Stimulated activated CD8-positive, alpha-beta memory T cell treated with anti-CD3 and anti-CD28 coated beads, Interleukin-7, amount 100 ng/mL, for 4 hours (primary cell): ENCODE data around the gene SLC25A36.
"Not testable (repeated sequence)": the region's sequence is repeated elsewhere in the genome, so short reads cannot be mapped to it uniquely, and the experiment has no call there.

Experiments
- DNase-seq, 2 donors: peaks; one replicate each; pipeline ENCODE4 v3.0.0-alpha.2; 2020; ENCODE audit warnings: low read depth in 2 of 2

The SLC25A36 gene

GRCh38 chr3:140994861-140995260 is 53.2 kb downstream of the SLC25A36 start:
- DNase-seq = not testable (repeated sequence)

DNA sequence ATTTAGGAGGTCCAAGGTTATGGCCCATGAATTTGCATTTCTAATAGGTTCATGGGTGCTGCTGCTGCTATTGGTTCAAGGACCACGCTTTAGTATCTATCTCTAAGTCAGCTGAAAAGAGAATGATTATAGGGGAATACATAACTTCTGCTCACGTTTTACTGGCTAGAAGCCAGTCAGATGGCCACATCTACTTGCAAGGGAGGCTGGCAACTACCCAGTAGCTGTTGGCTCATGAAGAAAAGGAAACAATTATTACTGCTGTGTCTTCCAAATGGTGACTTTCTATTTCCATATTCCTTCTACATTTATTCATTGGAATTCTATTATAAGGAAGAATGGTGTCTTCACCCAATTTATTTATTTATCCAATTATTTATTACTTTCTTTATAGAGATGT is 54.2 kb downstream of the SLC25A36 start:
- DNase-seq = no peak

GRCh38 chr3:141000027-141000663 is 58.5 kb downstream of the SLC25A36 start:
- DNase-seq = no peak

DNA sequence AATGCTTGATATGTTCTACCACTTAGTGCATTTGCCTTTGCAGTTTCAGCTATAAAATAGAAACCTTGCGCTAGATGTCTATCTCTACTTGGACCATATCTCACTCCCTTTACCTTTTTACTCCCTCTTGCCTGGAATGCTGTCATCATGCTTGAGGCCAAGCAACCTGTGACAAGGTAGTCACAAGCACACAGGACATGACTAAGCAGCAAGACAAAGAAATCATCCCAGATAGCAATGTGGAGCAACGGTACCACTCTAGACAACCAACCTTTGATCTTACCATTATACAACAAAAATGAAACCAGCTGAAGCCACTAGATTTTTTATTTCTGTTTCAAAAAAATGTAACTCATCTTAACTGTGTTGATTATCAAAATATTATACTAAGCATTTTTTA is 59.0 kb downstream of the SLC25A36 start:
- DNase-seq = no peak

DNA sequence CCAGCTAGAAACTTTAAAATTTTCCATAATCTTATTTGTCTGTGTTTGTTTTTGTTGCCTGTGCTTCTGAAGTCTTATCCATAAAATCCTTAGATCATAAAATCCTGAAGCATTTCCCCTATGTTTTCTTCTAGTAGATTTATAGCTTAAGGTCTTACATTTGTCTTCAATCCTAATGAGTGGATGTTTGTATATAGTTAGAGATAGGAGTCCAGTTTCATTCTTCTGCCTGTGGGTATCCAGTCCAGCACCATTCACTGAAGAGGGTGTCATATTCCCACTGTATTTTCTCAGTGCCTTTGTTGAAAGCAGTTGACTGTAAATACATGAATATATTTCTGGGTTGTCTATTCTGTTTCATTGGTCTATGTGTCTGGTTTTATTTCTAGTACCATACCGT is 64.7 kb downstream of the SLC25A36 start:
- no peak for DNase-seq

DNA sequence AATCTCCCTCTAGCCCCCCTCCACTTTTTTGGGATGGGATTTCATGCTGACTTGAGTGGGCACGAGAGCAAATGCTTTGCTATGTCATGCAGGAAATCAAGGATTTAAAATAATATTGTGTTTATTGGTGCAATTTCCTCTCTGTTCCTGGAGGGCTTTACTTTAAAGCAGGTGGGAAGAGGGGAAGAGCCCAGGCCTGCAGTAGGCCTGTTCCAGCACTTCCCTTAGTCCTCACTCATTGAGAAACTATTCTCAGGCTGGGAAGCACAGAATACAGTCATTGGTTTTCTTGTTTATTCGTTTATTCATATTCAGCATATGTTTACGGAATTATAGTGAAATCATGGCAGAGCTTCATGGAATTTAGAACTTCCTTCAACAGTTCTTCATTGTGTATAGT is 67.9 kb downstream of the SLC25A36 start:
- no peak for DNase-seq

DNA sequence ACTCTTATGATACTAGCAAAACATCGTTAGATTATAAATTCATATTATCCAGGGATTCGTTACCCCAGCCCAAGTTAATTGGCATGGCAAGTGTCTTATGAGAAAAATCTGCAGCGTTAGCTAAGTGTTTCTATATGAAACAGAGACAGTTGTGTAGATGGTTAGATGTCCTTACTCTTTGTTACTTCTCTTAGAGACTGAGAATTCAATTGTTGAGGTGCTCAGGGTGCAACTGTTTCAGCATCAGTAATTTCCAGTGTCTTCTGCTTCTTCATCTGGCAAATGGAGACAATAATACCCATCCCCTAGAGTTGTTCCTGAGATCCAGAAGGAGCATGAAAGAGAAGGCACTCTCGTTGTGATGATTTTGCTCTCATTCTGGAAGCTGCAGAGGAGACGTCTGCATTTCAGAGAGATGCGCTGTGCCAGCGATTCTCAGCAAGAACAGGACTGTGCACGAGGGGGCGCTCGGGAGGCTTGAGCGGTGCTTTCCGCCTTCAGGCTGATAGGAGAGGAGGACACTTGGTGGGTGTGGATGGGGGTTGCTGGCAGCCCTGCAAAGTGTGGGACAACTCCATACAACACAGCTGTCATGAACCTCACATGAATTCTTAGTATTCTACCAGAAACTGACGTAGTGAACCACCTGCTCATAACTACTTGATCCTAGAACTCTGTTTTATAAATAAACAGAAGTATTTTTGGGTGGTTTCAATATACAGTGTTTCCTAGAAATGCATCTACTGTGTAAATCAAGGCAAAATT is 69.8 kb downstream of the SLC25A36 start:
- peak; percentile 33 to 44 for DNase-seq

GRCh38 chr3:141011997-141012262 is 70.3 kb downstream of the SLC25A36 start:
- DNase-seq = no peak

DNA sequence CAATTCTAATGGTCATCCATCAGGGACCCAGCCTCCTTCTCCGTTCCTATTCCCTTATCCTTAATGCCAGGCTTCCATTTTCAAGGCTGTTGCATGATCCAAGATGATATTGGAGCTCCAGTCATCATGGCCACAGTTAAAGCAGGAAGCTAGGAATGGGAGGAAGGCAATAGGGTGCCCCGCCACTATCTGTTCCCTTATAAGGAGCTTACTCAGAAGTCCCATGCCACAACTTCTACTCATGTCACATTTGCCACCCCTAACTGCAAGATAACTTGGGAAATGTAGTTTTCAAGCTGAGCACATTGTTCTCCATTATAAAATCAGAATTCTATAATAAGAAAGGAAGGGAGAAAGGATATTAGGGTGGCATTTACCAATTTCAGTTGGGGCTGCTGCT is 70.9 kb downstream of the SLC25A36 start:
- no peak for DNase-seq

DNA sequence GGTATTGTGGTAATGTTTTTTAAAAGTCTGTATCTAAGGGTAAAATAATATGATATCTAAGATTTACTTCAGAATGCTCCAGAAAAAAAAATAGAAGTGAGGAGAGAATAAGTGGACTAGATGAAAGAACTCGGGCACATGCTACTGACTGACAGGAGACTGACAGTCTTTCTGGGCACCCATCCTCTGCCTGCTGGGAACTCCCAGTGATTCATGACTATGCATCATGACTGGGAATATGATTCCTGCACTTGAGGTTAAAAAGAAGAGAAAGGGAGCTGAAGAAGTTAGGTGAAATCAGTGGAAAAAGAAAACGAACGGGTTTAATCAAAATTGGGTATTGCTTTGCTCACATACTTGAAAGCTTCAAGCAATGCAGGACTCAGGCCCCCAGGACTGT is 73.8 kb downstream of the SLC25A36 start:
- DNase-seq = no peak

DNA sequence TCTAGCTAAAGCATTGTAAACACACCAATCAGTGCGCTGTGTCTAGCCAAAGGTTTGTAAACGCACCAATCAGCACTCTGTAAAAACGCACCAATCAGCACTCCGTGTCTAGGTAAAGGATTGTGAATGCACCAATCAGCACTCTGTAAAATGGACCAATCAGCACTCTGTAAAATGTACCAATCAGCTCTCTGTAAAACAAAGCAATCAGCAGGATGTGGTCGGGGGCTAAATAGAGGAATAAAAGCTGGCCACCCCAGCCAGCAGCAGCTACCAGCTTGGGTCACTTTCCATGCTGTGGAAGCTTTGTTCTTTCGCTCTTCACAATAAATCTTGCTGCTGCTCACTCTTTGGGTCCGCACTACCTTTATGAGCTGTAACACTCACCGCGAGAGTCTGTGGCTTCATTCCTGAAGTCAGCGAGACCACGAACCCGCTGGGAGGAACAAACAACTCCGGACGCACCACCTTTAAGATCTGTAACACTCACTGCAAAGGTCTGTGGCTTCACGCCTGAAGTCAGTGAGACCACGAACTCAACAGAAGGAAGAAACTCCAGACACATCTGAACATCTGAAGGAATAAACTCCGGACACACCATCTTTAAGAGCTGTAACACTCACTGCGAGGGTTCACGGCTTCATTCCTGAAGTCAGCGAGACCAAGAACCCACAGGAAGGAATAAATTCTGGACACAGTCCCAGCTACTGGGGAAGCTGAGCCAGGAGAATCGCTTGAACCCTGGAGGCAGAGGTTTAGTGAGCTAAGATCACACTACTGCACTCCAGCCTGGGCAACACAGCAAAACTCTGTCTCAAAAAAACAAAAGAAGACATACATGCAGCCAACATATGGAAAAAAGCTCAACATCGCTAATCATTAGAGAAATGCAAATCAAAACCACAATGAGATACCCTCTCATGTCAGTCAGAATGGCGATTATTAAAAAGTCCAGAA is 76.0 kb downstream of the SLC25A36 start:
- DNase-seq = not testable (repeated sequence)

GRCh38 chr3:141019244-141019643 is 77.6 kb downstream of the SLC25A36 start:
- no peak for DNase-seq

- DNase-seq = no peak
Observed at GRCh38 chr3:141020143-141020830, 78.7 kb downstream of the SLC25A36 start.

DNA sequence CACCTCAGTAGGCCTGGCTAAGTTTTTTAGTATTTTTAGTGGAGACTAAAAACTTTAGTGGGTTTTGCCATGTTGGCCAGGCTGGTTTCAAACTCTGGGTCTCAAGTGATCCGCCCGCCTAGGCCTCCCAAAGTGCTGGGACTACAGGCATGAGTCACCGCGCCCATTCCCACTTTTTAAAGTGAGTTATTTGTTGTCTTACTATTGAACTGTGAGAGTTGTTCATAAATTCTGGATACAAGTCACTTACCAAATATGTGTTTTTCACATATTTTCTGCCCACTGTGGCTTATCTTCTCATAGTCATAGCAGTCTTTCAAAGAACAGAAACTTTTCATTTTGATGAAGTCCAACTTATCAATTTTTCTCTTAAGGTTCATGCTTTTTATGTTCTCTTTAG is 79.6 kb downstream of the SLC25A36 start:
- DNase-seq = no peak
